Epithelial cell of proximal tubule (primary cell): Measurements from ENCODE around the gene MCHR1. TPM values are rescaled to one million over a fixed set of nuclear protein-coding genes. Genes with fewer than 3 reads are reported as not detected.
"Not testable (repeated sequence)": the region's sequence is repeated elsewhere in the genome, so short reads cannot be mapped to it uniquely, and the experiment has no call there.

Experiments
- DNase-seq: peaks from one replicate; pipeline ENCODE4 v3.0.0-alpha.2; 2011; ENCODE audit warnings: low read depth
- H3K4me3 ChIP-seq: 2 replicates; pipeline ENCODE4 v1.5.1; 2011; ENCODE audit warnings: low read depth, mild to moderate bottlenecking, low read length
- CTCF ChIP-seq: conservative IDR thresholded peaks from 2 replicates; pipeline ENCODE4 v1.5.1; 2012; ENCODE audit warnings: low read depth, mild to moderate bottlenecking, low read length
- total RNA-seq: library from RNA; depleted of rRNA; stranded (reverse); fragments of >200 nt; gene quantifications from 2 replicates; pipeline ENCODE4 v1.2.3, GENCODE V29; 2015

MCHR1 gene
- total RNA-seq, 1 donor from 2014 or later: 0.23 TPM

GRCh38 chr22:40719599-40719998, 40.3 kb downstream of the MCHR1 start:
- no peak for DNase-seq
- no peak overlapping the region for H3K4me3 ChIP-seq
- TF ChIP-seq CTCF: no peak

GRCh38 chr22:40720156-40720537, 40.9 kb downstream of the MCHR1 start:
- not testable (repeated sequence) for H3K4me3 ChIP-seq, DNase-seq

GRCh38 chr22:40720538-40721256, 41.4 kb downstream of the MCHR1 start:
- no peak for TF ChIP-seq CTCF
- no peak for DNase-seq

GRCh38 chr22:40721266-40721665, 42.0 kb downstream of the MCHR1 start:
- no peak overlapping the region for H3K4me3 ChIP-seq
- TF ChIP-seq CTCF: no peak
- no peak for DNase-seq

More at GRCh38 chr22:40720538-40721256, 41.4 kb downstream of the MCHR1 start:
- no peak overlapping the region for H3K4me3 ChIP-seq

GRCh38 chr22:40723396-40723933, 44.2 kb downstream of the MCHR1 start:
- DNase-seq: no peak
- H3K4me3 ChIP-seq: no peak overlapping the region
- no peak for TF ChIP-seq CTCF

GRCh38 chr22:40726514-40726913, 47.2 kb downstream of the MCHR1 start:
- no peak for DNase-seq
- TF ChIP-seq CTCF: no peak

GRCh38 chr22:40727070-40727963, 48.0 kb downstream of the MCHR1 start:
- no peak for DNase-seq
- TF ChIP-seq CTCF: no peak
- no peak overlapping the region for H3K4me3 ChIP-seq

More at GRCh38 chr22:40726514-40726913, 47.2 kb downstream of the MCHR1 start:
- H3K4me3 ChIP-seq: no peak overlapping the region
